Measurements from ENCODE around the gene PARL.

The PARL gene

DNA sequence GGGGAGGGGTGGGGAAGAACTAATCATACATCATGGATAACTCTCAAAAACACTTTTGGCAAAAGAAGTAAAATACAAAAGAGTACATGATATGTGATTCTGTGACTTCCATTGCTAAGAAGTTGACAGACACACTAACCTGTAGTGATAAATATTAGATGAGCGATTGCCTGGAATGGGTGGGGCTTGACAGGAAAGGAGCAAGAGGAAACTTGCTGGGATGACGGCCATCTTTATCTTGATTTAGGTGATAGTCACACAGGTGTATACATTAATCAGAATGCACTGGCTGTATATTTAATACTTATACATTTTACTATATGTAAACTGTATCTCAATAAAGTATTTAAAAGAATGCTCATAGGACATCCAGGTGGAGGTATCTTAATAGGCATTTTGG is 13.1 kb downstream of the PARL start:
- TF ChIP-seq CTCF (IDR thresholded peaks at IDR 0.05; ENCODE audit: low read depth, low read length, missing control alignments): no peak
- no peak overlapping the region for H3K4me3 ChIP-seq (replicated peaks; ENCODE audit: low read depth, low read length)
- DNase-seq (ENCODE audit: extremely low read depth, low read depth): no peak

GRCh38 chr3:183870563-183870962 is 14.1 kb downstream of the PARL start:
- no peak for DNase-seq (ENCODE audit: extremely low read depth, low read depth)
- TF ChIP-seq CTCF (IDR thresholded peaks at IDR 0.05; ENCODE audit: low read depth, low read length, missing control alignments): no peak
- H3K4me3 ChIP-seq (replicated peaks; ENCODE audit: low read depth, low read length): no peak overlapping the region

DNA sequence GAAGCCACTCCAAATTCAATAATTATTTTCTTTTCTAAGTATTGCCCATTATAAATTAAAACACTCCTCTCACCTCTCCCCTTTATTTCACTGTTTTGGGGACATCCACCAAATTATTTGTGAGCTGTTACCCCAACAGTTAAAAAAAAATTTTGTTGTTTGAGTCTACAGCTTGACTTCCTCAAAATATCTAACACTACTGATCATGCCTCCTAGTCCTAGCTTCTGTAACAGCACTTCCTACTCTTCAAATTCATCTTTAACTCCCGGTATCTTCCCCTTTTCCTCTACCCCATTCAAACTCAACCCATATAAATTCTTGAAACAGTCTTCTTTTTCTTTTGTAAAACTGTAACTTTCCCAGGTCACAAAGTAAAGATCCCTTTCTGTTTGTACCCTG is 15.9 kb downstream of the PARL start:
- no peak for TF ChIP-seq CTCF (IDR thresholded peaks at IDR 0.05; ENCODE audit: low read depth, low read length, missing control alignments)
- H3K4me3 ChIP-seq (replicated peaks; ENCODE audit: low read depth, low read length): no peak overlapping the region
- no peak for DNase-seq (ENCODE audit: extremely low read depth, low read depth)

- no peak for DNase-seq (ENCODE audit: extremely low read depth, low read depth)
- no peak for TF ChIP-seq CTCF (IDR thresholded peaks at IDR 0.05; ENCODE audit: low read depth, low read length, missing control alignments)
- no peak overlapping the region for H3K4me3 ChIP-seq (replicated peaks; ENCODE audit: low read depth, low read length)
These were observed 22.1 kb downstream of the PARL start for GRCh38 chr3:183862610-183863009.

DNA sequence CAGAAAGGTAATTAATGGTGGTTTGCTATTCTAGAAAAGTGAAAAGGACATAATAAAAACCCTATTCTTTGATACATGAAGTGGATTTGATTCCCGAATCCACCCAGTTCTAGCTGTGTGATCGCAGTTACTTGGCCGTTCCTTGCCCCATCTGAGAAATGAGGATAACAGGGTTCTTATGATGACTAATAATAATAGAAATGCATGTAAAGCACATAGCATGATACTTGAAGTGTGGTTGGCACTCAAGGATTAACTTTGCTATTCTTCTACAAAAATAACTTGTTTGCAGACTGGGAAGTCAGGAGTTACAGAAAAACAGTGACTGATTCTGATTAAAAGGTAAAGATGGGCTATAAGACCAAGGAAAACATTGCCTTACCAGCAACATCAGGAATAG is 26.8 kb downstream of the PARL start:
- no peak overlapping the region for H3K4me3 ChIP-seq (replicated peaks; ENCODE audit: low read depth, low read length)
- no peak for DNase-seq (ENCODE audit: extremely low read depth, low read depth)
- TF ChIP-seq CTCF (IDR thresholded peaks at IDR 0.05; ENCODE audit: low read depth, low read length, missing control alignments): no peak

DNA sequence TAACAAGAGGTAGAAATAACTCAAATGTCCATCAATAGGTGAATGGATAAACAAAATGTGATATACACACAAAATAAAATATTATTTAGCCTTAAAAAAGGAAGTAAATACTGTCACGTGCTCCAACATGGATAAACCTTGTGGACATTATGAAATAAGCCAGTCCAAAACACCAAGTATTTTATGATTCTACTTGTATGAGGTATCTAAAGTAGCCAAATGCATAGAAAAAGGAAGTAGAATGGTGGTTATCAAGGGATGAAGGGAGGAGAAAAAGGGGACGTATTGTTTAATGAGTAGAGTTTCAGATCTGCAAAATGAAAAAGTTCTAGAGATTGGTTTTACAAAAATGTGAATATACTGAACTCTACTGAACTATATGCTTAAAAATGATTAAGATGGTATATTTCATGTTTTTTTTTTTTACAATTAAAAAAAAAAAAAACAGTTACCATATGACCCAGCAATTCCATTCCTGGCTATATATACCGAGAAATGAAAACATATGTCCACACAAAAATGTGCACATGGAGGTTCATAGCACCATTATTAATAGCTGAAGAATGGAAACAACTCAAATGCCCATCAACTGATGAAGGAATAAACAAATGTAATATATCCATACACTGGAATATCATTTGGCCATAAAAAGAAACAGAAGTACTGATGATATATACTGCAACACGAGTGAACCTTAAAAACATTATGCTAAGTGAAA is 30.2 kb downstream of the PARL start:
- H3K4me3 ChIP-seq (replicated peaks; ENCODE audit: low read depth, low read length): no peak overlapping the region
- DNase-seq (ENCODE audit: extremely low read depth, low read depth): no peak
- no peak for TF ChIP-seq CTCF (IDR thresholded peaks at IDR 0.05; ENCODE audit: low read depth, low read length, missing control alignments)
